ENCODE results near the gene LRP5. TPM values are rescaled to one million over a fixed set of nuclear protein-coding genes. Genes with fewer than 3 reads are reported as not detected.
A peak's percentile ranks its signal among the peaks of the same experiment; 100 is the strongest.
"Not testable (repeated sequence)": the region's sequence is repeated elsewhere in the genome, so short reads cannot be mapped to it uniquely, and the experiment has no call there.

The LRP5 gene
- total RNA-seq, 2 donors from 2014 or later: 86.8 to 106 TPM

DNA sequence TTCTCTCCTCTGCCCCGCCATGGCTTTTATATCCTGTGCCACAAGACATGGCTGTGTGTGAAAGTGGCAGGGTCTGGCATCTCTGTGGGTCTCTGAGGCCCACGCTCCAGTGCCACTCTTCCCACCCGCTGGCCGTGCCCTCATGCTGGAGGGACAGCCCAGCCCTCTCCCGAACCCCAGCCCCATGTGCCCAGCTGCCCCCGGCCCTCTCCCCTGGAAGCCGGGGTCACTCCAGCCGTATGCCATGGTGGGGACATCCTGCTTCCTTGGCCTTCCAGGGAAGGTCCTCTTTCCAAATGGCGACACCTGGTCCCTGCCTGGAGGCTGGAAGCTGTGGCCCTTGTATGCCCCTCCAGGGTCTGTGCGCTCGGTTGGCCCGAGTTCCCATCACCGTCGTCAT, 84.9 kb downstream of the LRP5 start:
- DNase-seq: no peak
- no peak for ATAC-seq
- intact Hi-C loops (cut with DNase I, micrococcal nuclease): no loop called here

DNA sequence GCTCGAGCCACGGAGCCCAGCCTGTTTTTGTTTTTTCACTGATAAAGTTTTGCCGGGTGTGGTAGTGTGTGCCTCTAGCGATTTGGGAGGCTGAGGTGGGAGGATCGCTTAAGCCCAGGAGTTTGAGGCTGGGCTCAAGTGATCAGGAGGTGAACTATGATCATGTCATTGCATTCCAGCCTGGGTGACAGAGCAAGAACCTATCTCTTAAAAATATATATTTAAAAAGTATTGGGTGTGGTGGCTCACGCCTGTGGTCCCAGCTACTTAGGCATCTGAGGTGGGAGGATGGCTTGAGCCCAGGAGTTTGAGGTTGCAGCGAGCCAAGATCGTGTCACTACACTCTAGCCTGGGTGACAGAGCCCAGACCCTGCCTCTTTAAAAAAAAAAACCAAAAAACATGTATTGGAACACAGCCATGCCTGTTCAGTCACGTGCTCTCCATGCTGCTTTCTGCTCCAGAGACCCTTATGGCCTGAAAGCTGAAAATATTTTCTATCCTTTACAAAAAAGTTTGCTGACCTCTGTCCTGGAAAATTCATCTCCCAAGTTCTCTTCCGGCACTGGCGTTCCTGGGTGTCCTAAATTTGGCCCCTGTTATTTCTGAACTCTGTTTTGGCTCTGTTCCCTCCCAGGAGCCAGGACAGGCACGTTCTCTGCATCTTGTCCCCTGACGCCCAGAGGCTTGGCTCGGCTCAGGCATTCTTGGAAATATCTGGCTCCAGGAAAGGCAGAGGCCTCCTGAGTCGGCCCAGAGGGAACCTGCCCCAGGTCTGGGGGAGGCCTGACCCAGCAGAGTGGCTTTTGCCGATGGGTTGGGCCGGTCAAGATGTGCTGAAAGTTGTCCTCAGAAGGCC, 86.8 kb downstream of the LRP5 start:
- intact Hi-C loops (cut with DNase I, micrococcal nuclease): no loop called here
- DNase-seq: peak in 1 of 2 donors; percentile 66
- no peak for ATAC-seq

DNA sequence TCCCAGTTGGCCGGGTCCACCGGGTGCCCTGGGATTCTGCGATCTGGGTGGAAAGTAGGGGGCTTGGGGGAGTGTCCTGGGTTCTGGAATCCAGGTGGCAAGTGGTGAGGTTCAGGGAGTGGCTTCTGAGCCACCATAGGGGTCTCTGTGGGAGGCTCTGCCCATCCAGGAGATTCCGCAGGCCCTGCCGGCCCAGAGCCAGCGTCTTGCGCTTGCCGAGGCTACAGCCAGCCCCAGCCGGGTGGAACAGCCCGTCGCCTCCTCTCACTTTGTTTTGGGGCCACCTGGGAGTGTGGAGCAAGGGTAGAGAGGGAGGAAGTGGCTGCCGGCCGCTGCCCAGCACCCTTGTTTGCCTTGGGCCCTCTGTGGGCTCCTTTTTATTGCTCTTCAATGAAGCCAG, 87.5 kb downstream of the LRP5 start:
- intact Hi-C loops (cut with DNase I, micrococcal nuclease): no loop called here
- ATAC-seq: peak; percentile 28
- DNase-seq: no peak

DNA sequence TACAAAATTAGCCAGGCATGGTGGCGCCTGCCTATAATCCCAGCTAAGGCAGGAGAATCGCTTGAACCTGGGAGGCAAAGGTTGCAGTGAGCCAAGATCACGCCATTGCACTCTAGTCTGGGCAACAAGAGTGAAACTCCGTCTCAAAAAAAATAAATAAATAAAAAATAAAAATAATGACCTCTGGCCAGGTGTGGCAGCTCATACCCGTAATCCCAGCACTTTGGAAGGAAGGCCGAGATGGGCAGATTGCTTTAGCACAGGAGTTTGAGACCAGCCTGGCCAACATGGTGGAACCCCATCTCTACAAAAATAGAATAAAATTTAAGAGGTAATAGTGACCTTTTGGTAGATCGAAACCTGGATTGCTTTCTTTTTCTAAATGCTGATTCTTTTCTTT, 88.2 kb downstream of the LRP5 start:
- intact Hi-C loops (cut with DNase I, micrococcal nuclease); DNase-seq: not testable (repeated sequence)
- peak; percentile 53 for ATAC-seq

DNA sequence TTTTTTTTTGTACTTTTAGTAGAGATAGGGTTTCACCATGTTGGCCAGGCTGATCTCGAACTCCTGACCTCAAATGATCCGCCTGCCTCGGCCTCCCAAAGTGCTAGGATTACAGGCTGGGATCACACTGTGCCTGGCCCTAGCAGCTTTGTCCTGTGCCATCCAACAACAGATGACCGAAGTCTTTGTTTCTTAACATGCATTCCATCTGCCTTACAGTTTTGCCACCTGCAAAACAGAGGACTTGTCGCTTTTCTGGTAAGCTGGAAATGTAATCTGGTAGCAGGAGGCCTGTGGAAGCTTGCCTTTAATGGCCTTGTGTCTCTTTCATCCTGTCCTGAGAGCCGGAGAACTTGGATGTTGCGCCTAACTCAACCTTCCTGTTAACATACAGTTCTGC, 89.5 kb downstream of the LRP5 start:
- no peak for ATAC-seq
- intact Hi-C loops (cut with DNase I, micrococcal nuclease): no loop called here

DNA sequence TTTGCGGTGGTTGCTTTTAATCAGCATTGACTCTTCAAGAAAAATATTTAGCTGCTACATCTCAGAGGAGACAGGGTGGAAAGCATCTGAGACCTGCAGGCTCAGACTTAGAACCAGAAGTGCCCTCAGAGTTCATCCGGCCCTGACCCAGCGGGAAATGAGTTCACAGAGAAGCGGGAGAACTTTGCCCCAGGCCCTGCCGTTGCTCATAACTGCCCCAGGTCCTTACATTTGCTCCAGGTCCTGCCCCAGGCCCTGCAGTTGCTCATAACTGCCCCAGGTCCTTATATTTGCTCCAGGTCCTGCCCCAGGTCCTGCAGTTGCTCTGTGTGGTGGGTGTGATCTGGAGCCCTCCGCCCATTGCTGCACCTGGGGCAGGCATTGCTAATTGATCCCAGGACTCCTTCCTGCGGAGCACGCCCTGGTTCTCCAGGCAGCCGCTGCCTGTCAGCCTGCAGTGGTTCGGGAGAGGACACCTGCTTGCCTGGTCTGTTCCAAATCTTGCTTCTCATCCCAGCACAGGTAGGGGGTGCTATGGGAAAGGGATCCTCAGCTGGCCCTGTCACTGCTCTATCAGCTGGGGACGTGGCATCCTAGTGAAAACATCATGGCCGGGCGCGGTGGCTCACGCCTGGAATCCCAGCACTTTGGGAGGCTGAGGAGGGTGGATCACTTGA, 90.1 kb downstream of the LRP5 start:
- ATAC-seq (no peak), DNase-seq (no peak)
- intact Hi-C loops (cut with DNase I, micrococcal nuclease): no loop called here

More for the DNA sequence above, 89.5 kb downstream of the LRP5 start:
- no peak for DNase-seq

DNA sequence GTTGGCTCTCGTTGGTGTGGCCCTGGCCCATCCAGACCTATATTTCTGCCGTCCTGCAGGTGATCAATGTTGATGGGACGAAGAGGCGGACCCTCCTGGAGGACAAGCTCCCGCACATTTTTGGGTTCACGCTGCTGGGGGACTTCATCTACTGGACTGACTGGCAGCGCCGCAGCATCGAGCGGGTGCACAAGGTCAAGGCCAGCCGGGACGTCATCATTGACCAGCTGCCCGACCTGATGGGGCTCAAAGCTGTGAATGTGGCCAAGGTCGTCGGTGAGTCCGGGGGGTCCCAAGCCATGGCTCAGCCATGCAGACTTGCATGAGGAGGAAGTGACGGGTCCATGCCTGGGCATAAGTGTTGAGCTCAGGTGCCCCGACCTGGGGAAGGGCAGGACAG, 91.0 kb downstream of the LRP5 start:
- ATAC-seq: no peak
- intact Hi-C loops (cut with DNase I, micrococcal nuclease): no loop called here
- DNase-seq: no peak

DNA sequence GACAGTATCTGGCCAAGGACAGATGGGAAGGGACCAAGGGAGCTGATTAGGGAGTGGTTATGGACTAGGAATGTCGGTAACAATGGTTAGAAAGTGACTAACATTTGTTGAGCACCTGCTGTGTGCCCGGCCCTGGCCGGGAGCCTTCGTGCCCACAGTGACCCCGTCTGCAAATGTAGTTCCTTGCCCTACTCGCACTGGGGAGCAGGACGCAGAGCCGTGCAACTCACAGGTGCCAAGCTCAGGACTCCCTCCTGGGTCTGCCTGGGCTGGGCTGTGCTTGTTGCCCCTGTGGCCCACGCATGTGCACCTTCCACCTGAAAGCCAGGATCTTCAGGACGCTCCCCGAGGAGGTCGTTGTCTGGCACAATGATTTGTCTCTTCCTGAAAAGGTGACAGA, 91.4 kb downstream of the LRP5 start:
- no peak for DNase-seq
- ATAC-seq: no peak
- intact Hi-C loops (cut with DNase I, micrococcal nuclease): no loop called here

DNA sequence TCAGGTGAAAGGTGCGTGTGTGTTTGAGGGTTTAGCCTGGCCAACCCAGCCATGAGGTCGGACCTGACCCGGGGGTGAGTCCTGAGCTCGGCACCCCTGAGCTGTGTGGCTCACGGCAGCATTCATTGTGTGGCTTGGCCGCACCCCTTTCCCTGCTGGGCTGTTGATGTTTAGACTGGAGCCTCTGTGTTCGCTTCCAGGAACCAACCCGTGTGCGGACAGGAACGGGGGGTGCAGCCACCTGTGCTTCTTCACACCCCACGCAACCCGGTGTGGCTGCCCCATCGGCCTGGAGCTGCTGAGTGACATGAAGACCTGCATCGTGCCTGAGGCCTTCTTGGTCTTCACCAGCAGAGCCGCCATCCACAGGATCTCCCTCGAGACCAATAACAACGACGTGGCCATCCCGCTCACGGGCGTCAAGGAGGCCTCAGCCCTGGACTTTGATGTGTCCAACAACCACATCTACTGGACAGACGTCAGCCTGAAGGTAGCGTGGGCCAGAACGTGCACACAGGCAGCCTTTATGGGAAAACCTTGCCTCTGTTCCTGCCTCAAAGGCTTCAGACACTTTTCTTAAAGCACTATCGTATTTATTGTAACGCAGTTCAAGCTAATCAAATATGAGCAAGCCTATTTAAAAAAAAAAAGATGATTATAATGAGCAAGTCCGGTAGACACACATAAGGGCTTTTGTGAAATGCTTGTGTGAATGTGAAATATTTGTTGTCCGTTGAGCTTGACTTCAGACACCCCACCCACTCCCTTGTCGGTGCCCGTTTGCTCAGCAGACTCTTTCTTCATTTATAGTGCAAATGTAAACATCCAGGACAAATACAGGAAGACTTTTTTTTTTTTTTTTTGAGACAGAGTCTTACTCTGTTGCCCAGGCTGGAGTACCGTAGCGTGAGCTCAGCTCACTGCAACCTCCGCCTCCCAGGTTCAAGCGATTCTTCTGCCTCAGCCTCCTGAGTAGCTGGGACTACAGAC, 94.2 kb downstream of the LRP5 start:
- peak; percentile 60 to 73 for DNase-seq
- intact Hi-C loops (cut with DNase I, micrococcal nuclease): no loop called here
- peak; percentile 64 for ATAC-seq

DNA sequence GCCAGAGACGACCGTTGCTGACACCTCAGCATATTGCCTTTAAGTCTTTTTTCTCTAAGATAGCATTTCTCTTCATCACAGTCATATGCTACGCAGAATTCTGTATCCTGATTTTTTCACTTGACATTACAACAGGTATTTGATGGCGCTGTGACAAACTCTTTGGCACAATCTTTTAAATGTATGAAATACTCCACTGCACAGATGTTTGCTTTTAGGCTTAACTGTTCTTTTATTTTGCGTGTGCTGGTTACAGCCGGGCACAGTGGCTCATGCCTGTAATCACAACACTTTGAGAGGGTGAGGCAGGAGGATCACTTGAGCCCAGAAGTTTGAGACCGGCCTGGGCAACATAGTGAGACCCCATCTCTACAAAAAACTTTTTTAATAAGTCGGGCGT, 96.1 kb downstream of the LRP5 start:
- no peak for ATAC-seq
- no peak for DNase-seq
- intact Hi-C loops (cut with DNase I, micrococcal nuclease): no loop called here

DNA sequence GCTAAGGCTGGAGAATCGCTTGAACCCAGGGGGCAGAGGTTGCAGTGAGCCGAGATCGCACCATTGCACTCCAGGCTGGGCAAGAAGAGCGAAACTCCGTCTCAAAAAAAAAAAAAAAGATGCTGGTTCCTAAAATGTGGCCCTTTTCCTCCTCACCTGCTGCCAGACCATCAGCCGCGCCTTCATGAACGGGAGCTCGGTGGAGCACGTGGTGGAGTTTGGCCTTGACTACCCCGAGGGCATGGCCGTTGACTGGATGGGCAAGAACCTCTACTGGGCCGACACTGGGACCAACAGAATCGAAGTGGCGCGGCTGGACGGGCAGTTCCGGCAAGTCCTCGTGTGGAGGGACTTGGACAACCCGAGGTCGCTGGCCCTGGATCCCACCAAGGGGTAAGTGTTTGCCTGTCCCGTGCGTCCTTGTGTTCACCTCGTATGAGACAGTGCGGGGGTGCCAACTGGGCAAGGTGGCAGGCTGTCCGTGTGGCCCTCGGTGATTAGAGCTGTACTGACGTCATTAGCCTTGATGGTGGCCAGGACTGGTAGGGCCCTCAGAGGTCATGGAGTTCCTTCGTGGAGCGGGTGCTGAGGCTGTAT, 97.5 kb downstream of the LRP5 start:
- no peak for ATAC-seq
- intact Hi-C loops (cut with DNase I, micrococcal nuclease): no loop called here
- DNase-seq: no peak

DNA sequence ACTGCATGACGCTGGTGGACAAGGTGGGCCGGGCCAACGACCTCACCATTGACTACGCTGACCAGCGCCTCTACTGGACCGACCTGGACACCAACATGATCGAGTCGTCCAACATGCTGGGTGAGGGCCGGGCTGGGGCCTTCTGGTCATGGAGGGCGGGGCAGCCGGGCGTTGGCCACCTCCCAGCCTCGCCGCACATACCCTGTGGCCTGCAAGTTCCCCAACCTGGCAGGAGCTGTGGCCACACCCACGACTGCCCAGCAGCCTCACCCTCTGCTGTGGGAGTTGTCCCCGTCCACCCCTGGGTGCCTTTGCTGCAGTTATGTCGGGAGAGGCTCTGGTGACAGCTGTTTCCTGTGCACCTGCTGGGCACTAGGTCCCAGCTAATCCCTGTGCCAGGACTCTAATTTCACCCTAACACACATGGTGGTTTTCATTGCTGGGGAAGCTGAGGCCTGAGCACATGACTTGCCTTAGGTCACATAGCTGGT, 99.2 kb downstream of the LRP5 start:
- peak; percentile 84 to 92 for DNase-seq
- intact Hi-C loops (cut with DNase I, micrococcal nuclease): no loop called here
- ATAC-seq: peak; percentile 89

DNA sequence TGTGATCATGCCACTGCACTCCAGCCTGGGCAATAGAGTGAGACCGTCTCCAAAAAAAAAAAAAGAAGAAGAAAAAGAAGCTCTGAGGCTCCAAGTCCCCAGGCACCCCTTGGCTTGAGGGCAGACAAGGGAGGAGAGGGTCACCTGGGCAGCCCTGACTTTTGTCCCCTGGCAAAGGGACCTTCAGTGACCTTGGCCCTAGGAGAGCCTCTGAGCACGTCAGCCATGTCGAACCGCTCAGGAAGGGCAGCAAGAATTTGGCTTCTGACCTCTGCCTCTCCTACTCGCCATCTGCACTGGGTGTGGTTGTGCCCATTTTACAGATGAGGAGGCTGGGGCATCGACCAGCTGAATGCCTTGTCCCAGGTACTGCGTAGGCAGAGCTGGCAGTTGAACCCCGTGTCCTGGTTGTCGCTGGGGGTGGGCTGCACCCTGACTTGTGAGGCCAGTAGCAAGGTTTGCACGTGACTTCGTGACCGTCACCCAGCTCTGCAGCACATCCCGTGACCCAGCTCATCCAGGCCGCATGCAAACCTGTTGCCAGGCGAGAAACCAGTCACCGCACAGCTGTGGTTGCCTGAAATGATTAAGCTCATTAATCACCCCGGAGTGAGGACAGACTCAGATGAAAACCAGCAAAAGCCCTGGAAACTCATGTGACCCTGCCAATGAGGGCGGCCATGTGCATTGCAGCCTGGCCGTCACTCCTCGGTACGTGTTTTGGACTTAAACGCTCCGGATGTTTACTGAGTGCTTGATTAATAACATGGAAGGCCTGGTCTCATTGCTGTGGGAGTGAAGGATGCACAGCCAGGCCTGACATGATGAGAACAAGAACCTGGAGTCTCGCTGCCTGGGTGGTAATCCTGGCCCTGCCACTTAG, 100.4 kb downstream of the LRP5 start:
- DNase-seq (no peak), ATAC-seq (no peak)
- intact Hi-C loops (cut with DNase I, micrococcal nuclease): no loop called here

DNA sequence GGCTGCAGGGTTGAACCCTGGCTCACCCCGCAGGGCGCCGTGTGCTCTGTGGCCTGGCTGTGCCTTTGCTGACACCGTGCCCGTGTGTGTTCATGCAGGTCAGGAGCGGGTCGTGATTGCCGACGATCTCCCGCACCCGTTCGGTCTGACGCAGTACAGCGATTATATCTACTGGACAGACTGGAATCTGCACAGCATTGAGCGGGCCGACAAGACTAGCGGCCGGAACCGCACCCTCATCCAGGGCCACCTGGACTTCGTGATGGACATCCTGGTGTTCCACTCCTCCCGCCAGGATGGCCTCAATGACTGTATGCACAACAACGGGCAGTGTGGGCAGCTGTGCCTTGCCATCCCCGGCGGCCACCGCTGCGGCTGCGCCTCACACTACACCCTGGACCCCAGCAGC, 101.2 kb downstream of the LRP5 start:
- DNase-seq: no peak
- ATAC-seq: no peak
- intact Hi-C loops (cut with DNase I, micrococcal nuclease): no loop called here

DNA sequence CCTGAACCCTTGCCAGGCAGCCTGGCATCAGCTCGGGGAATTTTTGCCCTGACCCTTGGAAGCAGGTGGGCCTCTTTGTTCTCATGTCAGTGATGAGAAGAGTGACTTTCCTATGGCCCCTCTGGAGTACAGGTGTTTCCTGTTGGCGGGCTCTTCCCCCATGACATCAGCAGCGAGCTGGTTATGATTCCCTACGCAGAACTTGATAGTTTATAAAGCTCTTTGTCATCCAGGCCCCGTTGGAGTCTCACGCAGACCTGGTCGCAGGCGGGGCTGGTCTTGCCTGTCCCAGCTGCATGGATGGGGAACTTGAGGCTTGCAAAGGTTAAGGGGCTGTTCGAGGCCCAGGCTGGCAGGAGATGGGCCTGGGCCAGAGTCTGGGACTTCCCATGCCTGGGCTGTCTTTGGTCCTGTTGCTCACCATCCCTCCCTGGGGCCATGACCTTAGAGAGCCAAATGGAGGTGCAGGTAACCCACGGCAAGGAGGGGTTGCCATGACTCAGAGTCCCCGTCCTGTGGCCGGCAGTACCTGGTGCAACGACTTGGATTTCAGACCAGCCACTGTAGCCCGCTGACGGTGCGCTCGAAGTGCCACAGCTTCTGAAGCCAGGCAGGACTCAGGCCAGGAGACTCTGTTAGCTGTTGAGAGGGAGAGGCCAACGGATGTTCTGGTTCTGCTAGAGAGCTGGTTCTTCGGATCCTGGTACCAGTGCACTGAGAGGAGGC, 102.3 kb downstream of the LRP5 start:
- DNase-seq: no peak
- ATAC-seq: no peak
- intact Hi-C loops (cut with DNase I, micrococcal nuclease): no loop called here

DNA sequence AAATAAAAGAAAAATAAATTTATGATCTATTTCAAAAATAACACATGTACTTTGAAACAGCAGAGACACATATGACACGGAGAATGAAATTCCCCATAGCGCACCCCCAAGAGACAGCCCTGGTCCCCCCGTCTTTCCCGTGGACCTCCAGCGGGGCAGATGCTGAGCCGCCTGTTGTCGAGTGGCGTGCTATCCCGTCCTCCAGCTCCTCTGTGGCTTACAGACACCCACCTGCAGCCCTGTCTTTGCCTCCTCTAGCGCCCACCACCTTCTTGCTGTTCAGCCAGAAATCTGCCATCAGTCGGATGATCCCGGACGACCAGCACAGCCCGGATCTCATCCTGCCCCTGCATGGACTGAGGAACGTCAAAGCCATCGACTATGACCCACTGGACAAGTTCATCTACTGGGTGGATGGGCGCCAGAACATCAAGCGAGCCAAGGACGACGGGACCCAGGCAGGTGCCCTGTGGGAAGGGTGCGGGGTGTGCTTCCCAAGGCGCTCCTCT, 103.7 kb downstream of the LRP5 start:
- DNase-seq (no peak), ATAC-seq (no peak)
- intact Hi-C loops (cut with DNase I, micrococcal nuclease): no loop called here

DNA sequence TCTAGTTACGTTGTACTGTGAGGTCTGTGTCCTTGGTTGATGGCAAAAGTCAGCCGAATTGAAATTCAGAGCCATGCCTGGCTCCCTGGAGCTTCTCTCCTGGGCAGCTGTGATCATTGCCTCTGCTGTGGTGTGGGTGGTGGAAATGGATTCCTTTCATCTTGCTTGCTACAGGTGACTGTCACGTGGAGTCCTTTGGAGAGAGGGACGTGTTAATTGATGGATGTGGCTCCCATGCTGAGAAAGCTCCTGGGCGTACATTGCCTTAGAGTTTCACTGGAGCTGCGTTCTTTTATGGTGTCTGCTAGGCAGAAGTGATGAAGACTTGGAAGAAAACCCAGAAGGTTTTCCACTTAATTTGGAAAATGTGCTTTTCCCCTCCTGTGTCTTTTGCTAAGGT, 106.3 kb downstream of the LRP5 start:
- no peak for ATAC-seq
- DNase-seq: no peak
- intact Hi-C loops (cut with DNase I, micrococcal nuclease): no loop called here

Measured in left colon (tissue), 2 donors.